ENCODE results near the gene UGT1A8. TPM values are rescaled to one million over a fixed set of nuclear protein-coding genes. Genes with fewer than 3 reads are reported as not detected.

The UGT1A8 gene
- total RNA-seq, 4 donors from 2014 or later = 0.34 TPM; not detected in 3

DNA sequence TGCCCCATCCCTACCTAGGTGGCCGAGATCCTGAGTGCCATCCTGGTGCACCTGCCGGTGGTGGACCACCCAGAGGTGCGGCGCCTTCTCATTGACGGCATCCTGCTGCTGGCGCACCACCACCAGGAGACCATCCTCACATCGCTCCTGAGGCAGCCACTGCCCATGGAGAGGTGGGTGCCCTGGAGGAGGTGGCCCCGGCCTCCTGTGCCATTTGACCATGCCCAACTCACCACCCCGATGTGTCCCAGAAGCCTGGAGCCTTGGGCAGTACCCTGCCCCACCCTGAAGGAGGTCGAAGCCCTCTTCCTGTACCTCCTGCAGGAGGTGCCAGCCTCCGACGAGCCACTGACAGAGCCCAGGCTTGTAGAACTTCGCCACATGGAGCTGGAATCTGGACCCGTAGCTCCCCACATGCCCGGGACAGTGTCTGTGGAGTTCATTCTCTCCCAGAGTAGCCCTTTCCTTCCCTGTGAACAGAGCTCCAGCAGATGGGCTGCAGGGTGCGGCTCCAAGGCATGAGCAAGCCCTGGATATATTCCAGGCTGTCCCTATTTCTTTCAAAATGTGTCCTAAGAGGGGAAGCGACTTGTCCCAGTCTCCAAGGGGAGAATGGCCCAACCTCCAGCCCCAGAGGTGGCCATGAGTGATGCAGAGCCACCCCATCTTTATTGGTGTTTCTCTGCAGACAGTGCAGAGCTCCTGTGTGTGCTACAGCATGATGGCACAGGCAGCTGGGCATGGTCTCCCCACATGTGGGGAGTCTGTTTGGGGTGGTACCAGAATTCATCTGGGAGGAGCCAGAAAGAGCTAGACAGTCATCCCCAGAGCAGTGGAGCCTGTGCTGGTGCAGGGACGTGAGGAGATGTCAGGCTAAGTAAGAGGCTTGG lies 202.7 kb downstream of the UGT1A8 start:
- no peaks in the 10 kb centered on the region for H3K9me3 ChIP-seq
- DNase-seq = no peak
- intact Hi-C loops (cut with DNase I) = no loop called here
- WGBS, 2 donors = 81 to 96% methylated on average over 5 to 7 of the region's 18 CpGs
- H3K36me3 ChIP-seq = no peaks in the 10 kb centered on the region
- no peaks in the 10 kb centered on the region for H3K4me1 ChIP-seq
- no peak overlapping the region for H3K27ac ChIP-seq
- H3K4me3 ChIP-seq (replicated peaks in 1 of 3) = no peak overlapping the region
- H3K27me3 ChIP-seq = no peaks in the 10 kb centered on the region
- TF ChIP-seq, protein P1, sequence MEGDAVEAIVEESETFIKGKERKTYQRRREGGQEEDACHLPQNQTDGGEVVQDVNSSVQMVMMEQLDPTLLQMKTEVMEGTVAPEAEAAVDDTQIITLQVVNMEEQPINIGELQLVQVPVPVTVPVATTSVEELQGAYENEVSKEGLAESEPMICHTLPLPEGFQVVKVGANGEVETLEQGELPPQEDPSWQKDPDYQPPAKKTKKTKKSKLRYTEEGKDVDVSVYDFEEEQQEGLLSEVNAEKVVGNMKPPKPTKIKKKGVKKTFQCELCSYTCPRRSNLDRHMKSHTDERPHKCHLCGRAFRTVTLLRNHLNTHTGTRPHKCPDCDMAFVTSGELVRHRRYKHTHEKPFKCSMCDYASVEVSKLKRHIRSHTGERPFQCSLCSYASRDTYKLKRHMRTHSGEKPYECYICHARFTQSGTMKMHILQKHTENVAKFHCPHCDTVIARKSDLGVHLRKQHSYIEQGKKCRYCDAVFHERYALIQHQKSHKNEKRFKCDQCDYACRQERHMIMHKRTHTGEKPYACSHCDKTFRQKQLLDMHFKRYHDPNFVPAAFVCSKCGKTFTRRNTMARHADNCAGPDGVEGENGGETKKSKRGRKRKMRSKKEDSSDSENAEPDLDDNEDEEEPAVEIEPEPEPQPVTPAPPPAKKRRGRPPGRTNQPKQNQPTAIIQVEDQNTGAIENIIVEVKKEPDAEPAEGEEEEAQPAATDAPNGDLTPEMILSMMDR (IDR thresholded peaks at IDR 0.05) = no peak
- TF ChIP-seq POLR2A (IDR thresholded peaks at IDR 0.05) = no peak

DNA sequence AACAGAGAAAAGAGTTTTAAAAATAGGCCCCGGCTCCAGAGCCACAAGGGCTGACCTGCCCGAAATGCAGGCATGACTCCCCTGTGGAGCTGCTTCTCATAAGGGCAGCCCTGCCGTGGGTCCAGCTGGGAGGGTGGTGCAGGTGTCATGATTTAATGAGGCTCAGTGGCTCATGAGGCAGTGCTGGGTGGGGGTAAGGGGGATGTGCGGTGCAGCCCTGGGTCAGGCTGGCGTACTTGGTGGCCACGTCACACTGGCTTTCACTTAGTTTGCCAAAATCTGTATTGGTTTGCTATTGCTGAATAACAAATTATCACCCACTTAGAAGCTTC lies 203.3 kb downstream of the UGT1A8 start:
- H3K9me3 ChIP-seq = no peaks in the 10 kb centered on the region
- TF ChIP-seq, protein P1 (IDR thresholded peaks at IDR 0.05) = no peak
- no peak for TF ChIP-seq POLR2A (IDR thresholded peaks at IDR 0.05)
- no peaks in the 10 kb centered on the region for H3K27me3 ChIP-seq
- no peak overlapping the region for H3K4me3 ChIP-seq (replicated peaks in 1 of 3)
- intact Hi-C loops (cut with DNase I) = no loop called here
- no peaks in the 10 kb centered on the region for H3K4me1 ChIP-seq
- WGBS, 2 donors = 78 to 88% methylated on average over 6 of the region's 6 CpGs
- DNase-seq = no peak
- H3K36me3 ChIP-seq = no peaks in the 10 kb centered on the region
- H3K27ac ChIP-seq = no peak overlapping the region

DNA sequence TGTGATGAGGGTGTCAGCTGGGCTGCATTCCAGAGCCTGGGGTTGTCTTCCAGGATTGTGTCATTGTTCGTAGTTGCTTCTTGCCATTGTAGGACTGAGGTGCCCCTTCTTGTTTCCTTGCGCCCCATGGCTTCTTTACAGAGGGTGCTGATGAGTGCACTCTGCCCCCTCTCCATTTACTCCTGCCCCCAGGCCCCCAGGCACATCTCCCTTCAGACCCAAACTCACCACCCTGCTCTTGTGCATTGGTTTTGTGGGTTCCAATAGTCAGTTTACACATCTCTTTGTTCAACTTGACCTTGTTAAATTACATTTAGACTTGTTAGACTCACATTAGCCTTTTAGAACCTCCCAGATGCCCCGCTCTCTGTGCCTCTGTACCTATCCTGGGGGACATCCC lies 203.8 kb downstream of the UGT1A8 start:
- Histone ChIP-seq H3K27me3 (no peaks in the 10 kb centered on the region), H3K4me1 (no peaks in the 10 kb centered on the region), H3K4me3 (replicated peaks in 1 of 3) (no peak overlapping the region), H3K27ac (no peak overlapping the region), H3K9me3 (no peaks in the 10 kb centered on the region), H3K36me3 (no peaks in the 10 kb centered on the region)
- intact Hi-C loops (cut with DNase I) = no loop called here
- no peak for DNase-seq
- 87 to 89% methylated on average over 3 of the region's 3 CpGs for WGBS, 2 donors
- TF ChIP-seq POLR2A (IDR thresholded peaks at IDR 0.05) = no peak
- TF ChIP-seq, protein P1 (IDR thresholded peaks at IDR 0.05) = no peak

DNA sequence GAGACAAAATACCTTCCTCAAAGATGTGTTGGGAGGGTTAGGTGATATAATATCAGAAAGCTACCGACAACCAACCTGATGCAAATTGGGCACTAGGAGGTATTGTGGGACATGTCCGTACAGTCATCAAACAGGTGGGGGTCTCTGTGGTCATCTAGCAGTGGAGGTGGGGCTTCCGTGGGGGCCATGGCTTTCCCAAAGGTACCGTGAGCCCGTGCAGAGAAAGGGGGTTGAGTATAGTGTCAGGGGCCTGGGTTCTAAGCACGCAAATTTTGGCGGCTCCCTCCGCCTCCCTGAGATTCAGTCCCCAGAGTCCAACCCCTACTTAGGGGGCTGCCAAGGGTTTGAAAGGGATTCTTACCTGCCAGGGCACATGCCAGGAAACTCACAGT lies 204.3 kb downstream of the UGT1A8 start:
- no peaks in the 10 kb centered on the region for H3K27me3 ChIP-seq
- no peaks in the 10 kb centered on the region for H3K36me3 ChIP-seq
- H3K4me3 ChIP-seq (replicated peaks in 1 of 3) = no peak overlapping the region
- DNase-seq = no peak
- no peak overlapping the region for H3K27ac ChIP-seq
- intact Hi-C loops (cut with DNase I) = no loop called here
- H3K4me1 ChIP-seq = no peaks in the 10 kb centered on the region
- H3K9me3 ChIP-seq = no peaks in the 10 kb centered on the region
- WGBS, 2 donors = 94% methylated on average over 8 of the region's 8 CpGs
- TF ChIP-seq POLR2A (IDR thresholded peaks at IDR 0.05) = no peak
- TF ChIP-seq, protein P1 (IDR thresholded peaks at IDR 0.05) = no peak

DNA sequence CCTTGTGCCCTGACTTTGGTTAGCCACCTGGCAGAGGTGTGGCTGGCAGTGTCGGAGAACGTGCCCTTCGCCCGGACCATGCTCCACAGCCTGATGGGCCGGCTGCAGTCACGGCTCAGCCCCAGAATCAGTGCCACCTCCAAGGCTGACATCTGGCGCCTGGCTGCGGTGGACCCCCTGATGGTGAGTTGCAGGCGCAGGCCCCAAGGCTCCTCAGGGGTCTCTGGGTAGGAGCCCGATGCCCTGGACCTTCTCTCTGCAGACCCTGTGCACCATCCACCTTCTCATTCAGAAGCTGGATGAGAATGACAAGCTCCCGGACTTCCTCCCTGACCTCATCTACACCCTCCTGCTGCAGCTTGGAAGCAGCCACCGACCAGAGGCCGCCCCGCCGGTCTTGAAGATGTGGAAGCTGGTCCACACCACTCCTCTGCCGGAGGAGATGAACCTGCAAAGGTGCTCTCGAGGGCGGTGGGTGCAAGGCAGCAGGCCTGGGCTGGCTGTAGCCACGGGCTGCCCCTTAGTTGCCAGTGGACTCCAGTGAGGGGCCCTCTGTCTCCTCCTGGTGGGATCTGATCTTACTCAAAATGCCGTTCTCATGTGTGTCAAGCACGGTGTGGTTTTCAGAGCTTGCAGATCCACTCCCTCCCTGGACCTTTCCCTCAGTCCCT lies 204.8 kb downstream of the UGT1A8 start:
- no peak overlapping the region for H3K4me3 ChIP-seq (replicated peaks in 1 of 3)
- intact Hi-C loops (cut with DNase I) = no loop called here
- no peaks in the 10 kb centered on the region for H3K4me1 ChIP-seq
- H3K36me3 ChIP-seq = no peaks in the 10 kb centered on the region
- no peak overlapping the region for H3K27ac ChIP-seq
- no peaks in the 10 kb centered on the region for H3K9me3 ChIP-seq
- H3K27me3 ChIP-seq = no peaks in the 10 kb centered on the region
- DNase-seq = no peak
- WGBS, 2 donors = 85 to 93% methylated on average over 2 to 19 of the region's 21 CpGs
- TF ChIP-seq, protein P1 (IDR thresholded peaks at IDR 0.05) = no peak
- no peak for TF ChIP-seq POLR2A (IDR thresholded peaks at IDR 0.05)
